T47D (cell line): ENCODE results near the gene CMTM7.
"Not testable (repeated sequence)": the region's sequence is repeated elsewhere in the genome, so short reads cannot be mapped to it uniquely, and the experiment has no call there.

Source experiments
- DNase-seq, 2 experiments: peaks; one replicate each; pipeline versions ENCODE4 v3.0.0 to v3.0.0-alpha.2; 2011 to 2012; ENCODE audit warnings: low read depth in 1 of 2, low spot score in 1 of 2
- JUND ChIP-seq: IDR thresholded peaks from 2 replicates; pipeline ENCODE4 v1.6.1; 2012; ENCODE audit warnings: low read depth
- in situ Hi-C: cut with HindIII; loops from 2 replicates; pipeline ENCODE4 v1.10.0; 2016; ENCODE audit warnings: low sequenced_read_pairs, low pct_unique_long_range_greater_than_20kb

CMTM7 gene

DNA sequence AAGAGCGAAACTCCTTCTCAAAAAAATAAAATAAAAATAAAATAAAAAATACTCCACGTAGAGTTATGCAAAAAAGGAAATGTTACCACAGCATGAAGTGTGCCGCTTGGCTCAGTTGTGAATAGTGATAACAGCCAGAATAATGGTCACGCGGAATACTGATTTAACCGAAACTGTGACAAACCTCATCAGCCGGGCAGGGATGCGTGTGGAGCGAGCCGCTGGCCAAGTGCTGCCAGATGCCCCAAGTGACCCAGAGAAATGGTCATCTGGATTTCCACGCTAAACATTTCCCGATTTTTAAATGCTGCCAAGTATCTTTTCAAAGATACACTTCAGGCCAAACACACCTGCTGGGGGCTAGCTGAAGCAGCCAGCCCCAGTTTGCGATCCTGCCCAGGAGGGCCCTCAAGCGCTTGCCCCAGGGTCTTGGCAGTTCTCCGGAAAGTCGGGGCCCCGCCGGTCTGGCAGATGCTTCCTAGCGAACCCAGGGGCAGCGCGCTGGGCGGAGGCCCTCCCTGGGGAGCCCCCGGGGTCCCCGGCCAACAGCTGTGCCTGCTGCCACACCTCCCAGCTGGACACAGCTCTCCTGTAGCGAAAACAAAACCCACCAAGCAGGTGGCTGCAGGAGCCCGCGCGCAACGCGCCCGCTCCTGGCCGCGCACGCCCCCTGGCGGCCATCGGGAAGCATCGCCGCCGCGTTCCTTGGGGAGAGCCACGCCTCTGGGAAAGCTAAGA, 75.8 kb downstream of the CMTM7 start:
- DNase-seq, result peak; percentile 82 to 84
- in situ Hi-C loops, result no loop called here
- no peak for TF ChIP-seq JUND

DNA sequence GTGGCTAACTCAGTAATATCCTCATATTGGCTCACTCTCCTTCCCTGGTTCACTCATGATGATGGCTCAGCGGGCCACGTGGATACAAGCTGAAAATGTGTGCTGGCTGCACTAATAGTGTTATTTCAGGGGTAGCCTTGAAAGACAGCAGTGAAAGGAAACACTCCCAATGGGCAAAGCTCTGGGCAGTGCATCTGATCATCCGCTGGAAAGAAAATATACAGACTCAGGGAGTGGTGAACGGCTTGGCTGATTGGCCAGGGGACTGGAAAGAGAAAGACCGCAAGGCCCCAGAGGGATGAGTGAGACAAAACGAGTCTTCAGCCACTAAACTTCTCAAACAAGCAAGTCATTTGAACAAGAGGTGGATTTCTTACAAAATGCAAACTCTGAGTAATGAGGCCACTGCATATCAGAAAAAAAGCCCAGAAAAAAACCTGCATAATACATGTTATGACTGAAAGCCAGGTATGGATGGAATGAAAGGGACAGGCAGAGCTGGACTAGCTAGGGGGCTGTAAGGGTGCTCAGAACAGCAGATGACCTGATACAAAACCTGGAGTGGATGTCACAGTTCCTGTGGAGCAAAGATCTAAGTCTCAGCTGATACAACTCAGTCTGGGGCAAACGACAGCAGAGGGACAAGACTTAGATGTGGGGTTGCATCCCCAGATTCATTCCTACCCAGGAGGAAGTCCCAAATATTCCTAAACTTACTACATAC, 77.7 kb downstream of the CMTM7 start:
- DNase-seq, result no peak
- in situ Hi-C loops, result no loop called here
- TF ChIP-seq JUND, result no peak

DNA sequence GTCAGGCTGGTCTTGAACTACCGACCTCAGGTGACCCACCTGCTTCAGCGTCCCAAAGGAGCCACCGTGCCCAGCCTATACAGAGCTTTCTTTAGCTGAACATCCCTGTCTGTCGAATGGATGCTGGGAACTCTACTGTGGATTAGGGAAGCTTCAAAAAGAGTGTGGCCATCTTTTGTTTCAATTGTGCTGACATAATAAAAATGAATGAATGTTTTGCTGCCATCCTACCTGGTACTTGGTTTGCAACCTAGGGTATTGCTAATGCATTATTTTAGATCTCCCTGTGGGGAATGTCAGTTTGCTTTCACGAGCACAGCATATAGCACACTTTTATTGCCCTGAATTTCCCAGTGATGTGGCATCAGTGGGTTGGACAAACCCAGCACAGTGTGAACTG, 78.7 kb downstream of the CMTM7 start:
- in situ Hi-C loops, result no loop called here
- DNase-seq, result no peak
- no peak for TF ChIP-seq JUND

DNA sequence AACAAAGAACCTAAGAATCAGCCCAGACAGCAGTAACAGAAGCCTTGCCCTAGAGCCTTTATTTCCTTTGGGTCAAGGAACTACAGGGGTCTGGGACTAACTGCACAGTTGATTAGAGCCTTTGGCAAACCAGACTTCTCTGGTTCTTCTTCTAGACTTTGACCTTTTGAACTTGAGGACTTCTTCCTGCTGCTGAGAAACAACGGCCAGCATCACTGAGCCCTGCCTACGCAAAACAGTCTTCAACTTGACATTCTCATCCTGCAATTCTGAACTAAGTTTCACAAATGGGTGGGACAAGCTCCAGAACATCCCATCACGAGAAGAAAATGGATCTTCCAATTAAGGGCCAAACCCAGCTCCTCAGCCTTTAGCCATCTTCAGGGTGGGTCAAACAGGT, 79.6 kb downstream of the CMTM7 start:
- in situ Hi-C loops, result no loop called here
- TF ChIP-seq JUND, result no peak
- no peak for DNase-seq

DNA sequence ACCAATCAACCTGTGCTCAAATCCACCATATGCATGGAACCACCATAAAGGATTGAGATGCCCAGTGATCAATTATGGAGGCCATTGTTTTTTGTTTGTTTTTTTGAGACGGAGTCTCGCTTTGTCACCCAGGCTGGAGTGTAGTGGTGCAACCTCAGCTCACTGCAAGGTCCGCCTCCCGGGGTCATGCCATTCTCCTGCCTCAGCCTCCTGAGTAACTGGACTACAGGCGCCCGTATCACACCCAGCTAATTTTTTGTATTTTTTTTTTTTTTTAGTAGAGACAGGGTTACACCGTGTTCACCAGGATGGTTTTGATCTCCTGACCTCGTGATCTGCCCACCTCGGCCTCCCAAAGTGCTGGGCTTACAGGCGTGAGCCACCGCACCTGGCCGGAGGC, 80.5 kb downstream of the CMTM7 start:
- DNase-seq, in situ Hi-C loops: not testable (repeated sequence)

DNA sequence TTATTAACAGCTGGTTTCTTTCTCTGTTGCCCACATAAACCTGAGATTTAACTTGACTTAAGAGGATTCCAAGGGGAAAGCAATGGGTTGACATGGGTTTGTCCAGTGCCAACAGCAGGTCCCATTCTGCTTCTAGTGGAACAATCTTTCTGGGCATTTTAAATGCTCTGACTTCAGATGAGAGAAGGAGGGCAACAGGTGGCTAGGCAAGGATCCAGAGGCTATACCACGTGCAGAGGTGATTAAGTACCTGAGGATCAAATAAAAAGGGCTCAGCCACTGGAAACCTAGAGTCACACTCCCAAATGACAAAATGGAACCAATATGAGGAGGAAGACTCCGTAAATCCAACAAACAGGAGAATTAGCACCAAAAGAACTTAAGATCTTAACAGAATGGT, 82.5 kb downstream of the CMTM7 start:
- no peak for TF ChIP-seq JUND
- in situ Hi-C loops, result no loop called here
- no peak for DNase-seq

DNA sequence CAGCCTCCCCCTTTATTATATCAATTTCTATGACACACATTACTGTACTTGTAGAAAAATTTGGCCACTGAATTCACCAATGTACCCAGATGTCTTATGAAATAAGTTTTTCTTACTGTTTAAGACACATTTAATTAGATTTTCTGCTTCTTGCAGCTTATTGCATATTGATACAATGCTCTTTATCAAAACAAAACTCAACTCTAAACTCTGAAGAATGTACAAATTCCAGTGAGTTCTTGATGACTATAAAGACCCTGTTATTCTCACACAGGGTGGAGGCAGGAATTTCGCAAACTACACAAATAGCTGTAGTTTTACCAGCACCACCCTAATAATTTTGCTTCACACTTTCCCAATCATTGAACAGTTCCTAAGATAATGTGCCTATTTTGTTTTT, 89.0 kb downstream of the CMTM7 start:
- no peak for TF ChIP-seq JUND
- DNase-seq, result no peak
- in situ Hi-C loops, result no loop called here

DNA sequence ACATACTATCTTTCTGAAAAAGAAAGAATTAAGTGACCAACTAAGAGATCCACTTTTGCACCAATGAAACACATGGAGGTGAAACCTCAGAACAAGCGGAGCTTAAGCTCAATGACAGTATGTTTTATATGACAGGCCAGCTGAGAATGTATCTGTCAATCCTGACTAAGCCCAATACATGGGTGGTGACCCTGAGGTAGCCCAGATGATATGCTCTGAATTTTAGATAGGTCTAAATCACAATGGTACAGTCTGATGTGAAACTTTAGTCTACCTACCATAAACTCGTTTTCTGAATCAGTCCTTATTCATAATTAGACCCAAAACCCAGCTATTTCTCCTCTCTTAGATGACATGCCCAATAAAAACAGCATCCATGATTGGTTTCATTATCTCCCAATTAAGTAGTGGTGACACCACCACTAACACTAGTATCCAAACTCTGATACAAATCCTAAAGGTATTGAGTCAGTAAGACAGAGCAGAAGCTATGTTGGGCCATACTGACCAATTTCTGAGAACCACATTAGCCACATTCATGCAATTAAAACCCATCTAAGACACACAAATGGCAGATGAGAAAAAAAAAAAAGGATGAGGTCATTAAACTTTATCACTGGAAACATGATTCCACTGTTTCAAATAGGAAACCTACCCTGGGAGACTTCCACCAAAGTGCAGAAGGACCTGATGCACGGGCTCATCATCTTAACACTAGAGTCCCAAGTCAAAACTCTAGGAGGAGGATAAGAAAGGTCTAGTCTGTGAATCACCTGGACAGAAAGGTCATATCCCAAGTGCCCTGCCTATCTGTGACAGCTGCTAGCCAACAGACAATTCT, 90.4 kb downstream of the CMTM7 start:
- in situ Hi-C loops, result no loop called here
- no peak for TF ChIP-seq JUND
- DNase-seq, result no peak

DNA sequence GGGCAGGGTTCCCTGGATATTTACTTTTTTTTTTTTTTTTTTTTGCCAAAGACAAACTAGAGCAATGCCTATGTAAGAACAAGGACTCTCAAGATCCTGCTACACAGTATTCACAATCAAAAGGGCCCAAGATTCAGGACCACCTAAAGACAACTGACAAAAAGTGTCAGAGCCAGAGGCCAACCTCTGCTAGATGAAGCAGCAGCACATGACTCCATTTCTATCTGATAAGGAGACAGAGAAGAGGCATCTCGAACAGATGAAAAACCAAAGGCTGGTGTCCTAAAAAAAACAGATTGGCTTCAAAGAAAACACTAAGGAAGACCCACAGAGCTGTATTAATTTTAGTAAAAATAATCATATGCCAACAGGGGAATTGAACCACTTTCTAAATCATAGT, 91.0 kb downstream of the CMTM7 start:
- no peak for TF ChIP-seq JUND
- in situ Hi-C loops, result no loop called here
- DNase-seq, result no peak

DNA sequence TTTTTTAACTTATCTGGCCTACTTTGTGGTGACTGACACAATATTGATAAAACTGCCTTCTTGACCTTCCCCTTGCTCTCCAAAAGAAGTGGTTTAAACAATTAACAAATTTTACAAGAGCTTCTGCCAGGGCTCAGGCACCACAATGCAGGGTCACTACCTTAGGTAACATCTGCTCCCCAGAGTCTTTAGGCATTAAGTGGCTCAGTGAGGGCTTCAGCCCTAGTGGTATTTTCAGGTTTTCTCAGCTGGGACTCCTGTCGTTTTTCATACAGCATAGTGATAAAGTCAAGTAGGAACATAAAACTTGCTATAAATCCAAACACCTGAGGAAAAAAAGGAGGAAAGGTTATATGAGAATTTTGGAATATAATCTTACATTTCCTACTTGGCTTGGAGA, 92.1 kb downstream of the CMTM7 start:
- in situ Hi-C loops, result no loop called here
- no peak for DNase-seq
- TF ChIP-seq JUND, result no peak

DNA sequence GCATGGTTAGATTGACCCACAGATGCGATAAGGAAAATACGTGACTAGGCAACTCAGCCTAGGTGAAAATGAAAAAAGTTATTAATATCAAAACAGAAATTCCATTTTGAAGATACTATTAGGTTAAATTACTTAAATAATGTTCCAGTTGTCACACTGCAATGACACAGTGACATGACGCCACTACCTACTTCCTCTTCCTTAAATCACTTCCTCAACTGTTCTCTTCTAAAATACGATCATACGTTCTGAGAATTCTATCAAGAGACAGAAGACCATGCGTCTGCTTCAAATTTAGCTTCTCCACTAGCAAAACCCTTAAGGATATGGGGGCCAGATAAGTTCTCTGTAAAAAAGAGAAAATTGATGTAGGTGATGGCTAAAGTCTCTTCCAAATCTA, 92.8 kb downstream of the CMTM7 start:
- DNase-seq, result no peak
- in situ Hi-C loops, result no loop called here
- no peak for TF ChIP-seq JUND

DNA sequence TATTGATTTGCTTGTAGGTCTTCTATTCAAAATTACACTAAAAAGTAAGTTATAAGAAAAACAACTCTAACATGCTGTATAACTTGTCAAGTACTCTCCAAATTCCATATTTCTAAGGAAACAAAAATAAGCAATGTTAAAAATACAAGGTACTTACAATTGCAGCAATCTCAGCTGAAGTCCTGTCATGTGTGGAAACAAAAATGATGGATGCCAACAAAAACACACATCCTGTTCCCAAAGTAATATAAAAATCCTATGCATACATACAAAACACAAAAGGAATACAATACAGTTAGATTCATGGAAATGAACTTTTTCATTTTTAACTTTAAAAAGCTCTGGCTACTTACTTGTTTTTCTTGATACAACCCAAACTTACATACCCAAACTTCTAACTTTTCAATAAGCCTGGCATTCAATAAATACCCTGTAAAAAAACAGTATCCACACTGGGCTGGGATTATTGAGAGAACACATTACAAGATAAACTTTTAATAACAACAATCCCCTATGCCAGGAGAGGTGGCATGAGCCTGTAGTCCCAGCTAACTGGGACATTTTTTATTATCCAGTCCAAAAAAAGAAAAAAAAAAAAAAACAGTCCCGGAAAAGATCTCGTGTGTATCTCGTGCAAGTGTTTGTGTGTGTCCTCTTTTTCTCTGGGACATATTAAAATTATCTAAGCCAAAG, 96.3 kb downstream of the CMTM7 start:
- in situ Hi-C loops, result no loop called here
- TF ChIP-seq JUND, result no peak
- DNase-seq, result no peak
